Panc1 (cell line): ENCODE data around the gene SLIT3. TPM values are rescaled to one million over a fixed set of nuclear protein-coding genes. Genes with fewer than 3 reads are reported as not detected.

Source experiments
- ATAC-seq: fragments of 200-7000 bp; cut with Tn5 transposase; 2 replicates; pipeline ENCODE4 v1.9.1; 2020; ENCODE audit warnings: mild to moderate bottlenecking, moderate library complexity
- BruUV-seq: library from RNA; stranded (reverse); fragments of 400-500 nt; replicated peaks from 2 replicates; lab custom pipeline; 2021; lab: Mats Ljungman, UMichigan
- CTCF ChIA-PET: fragments of 300-600 bp; sonication (Branson Sonifier 250); formaldehyde crosslinking; loops from one replicate; lab custom pipeline; 2022; ENCODE audit warnings: antibody characterized with exemption; lab: Charles Lee
- POLR2A ChIA-PET: fragments of 300-600 bp; sonication (Branson Sonifier 250); formaldehyde crosslinking; loops from one replicate; lab custom pipeline; 2022; ENCODE audit warnings: antibody characterized with exemption; lab: Charles Lee
- DNase-seq: peaks from one replicate; pipeline ENCODE4 v3.0.0-alpha.2; 2010; ENCODE audit warnings: low read depth, low spot score
- H3K27ac ChIP-seq: 2 replicates; pipeline ENCODE4 v1.5.1; 2011; ENCODE audit warnings: mild to moderate bottlenecking, low read length, inconsistent platforms
- H3K27me3 ChIP-seq: fragments of 200-500 bp; sonication (Bioruptor generic); 2 replicates; pipeline ENCODE4 v1.6.0; 2014; ENCODE audit warnings: low read length, inconsistent platforms; ENCODE audit not compliant: control insufficient read depth, insufficient read depth
- H3K36me3 ChIP-seq: fragments of 200-500 bp; sonication (Bioruptor generic); 2 replicates; pipeline ENCODE4 v1.5.1; 2014; ENCODE audit warnings: inconsistent platforms, mild to moderate bottlenecking, low read length, moderate library complexity; ENCODE audit not compliant: control insufficient read depth, insufficient read depth
- H3K4me1 ChIP-seq: 2 replicates; pipeline ENCODE4 v1.5.1; 2011; ENCODE audit warnings: inconsistent platforms, mild to moderate bottlenecking, low read length, moderate library complexity; ENCODE audit not compliant: control insufficient read depth, insufficient read depth
- H3K4me3 ChIP-seq, 2 experiments: 2 replicates each; pipeline ENCODE4 v1.5.1; 2011 to 2012; ENCODE audit warnings: low read depth in 2 of 2, low read length in 2 of 2, mild to moderate bottlenecking in 2 of 2, inconsistent platforms in 1 of 2, moderate library complexity in 1 of 2
- H3K9me3 ChIP-seq: fragments of 200-500 bp; sonication (Bioruptor generic); 2 replicates; pipeline ENCODE4 v1.5.1; 2014; ENCODE audit warnings: low read depth, mild to moderate bottlenecking, inconsistent platforms, low read length, moderate library complexity; ENCODE audit not compliant: control insufficient read depth, insufficient read depth
- POLR2AphosphoS5 ChIP-seq: IDR thresholded peaks from 2 replicates; pipeline ENCODE4 v1.6.1; 2012; ENCODE audit warnings: mild to moderate bottlenecking, low read depth, low read length, moderate library complexity
- SIN3A ChIP-seq: IDR thresholded peaks from 2 replicates; pipeline ENCODE4 v1.6.1; 2012; ENCODE audit warnings: low read depth, mild to moderate bottlenecking, low read length, moderate library complexity, borderline replicate concordance; ENCODE audit not compliant: insufficient read depth
- TCF7L2 ChIP-seq: IDR thresholded peaks from 2 replicates; pipeline ENCODE4 v1.6.1; 2011; ENCODE audit warnings: mild to moderate bottlenecking, low read depth, low read length, inconsistent platforms
- in situ Hi-C: cut with HindIII; loops from 2 replicates; pipeline ENCODE4 v1.10.0; 2016; ENCODE audit warnings: low sequenced_read_pairs, low pct_unique_long_range_greater_than_20kb
- intact Hi-C: fragments of 100-400 bp; cut with micrococcal nuclease; formaldehyde crosslinking; loops from one replicate; pipeline ENCODE4 v1.10.0; 2022; ENCODE audit not compliant: unreplicated experiment
- total RNA-seq: library from RNA; stranded (reverse); gene quantifications from one replicate; pipeline ENCODE4 v1.2.1, GENCODE V29; 2021; ENCODE audit not compliant: unreplicated experiment
- TF ChIP-seq, protein P1 (sequence below), 2 experiments: IDR thresholded peaks; 2 replicates each; pipeline ENCODE4 v1.6.1; 2011 to 2012; ENCODE audit warnings: low read depth in 2 of 2, control low read depth in 1 of 2, low read length in 1 of 2, mild to moderate bottlenecking in 1 of 2, moderate library complexity in 1 of 2; ENCODE audit not compliant: insufficient read depth in 1 of 2
- TF ChIP-seq, protein P2 (sequence below): fragments of 450-650 bp; IDR thresholded peaks from 2 replicates; pipeline ENCODE4 v1.5.1; 2017; ENCODE audit warnings: mild to moderate bottlenecking

The SLIT3 gene
- total RNA-seq, 1 experiment from 2014 or later, result 26.4 TPM

DNA sequence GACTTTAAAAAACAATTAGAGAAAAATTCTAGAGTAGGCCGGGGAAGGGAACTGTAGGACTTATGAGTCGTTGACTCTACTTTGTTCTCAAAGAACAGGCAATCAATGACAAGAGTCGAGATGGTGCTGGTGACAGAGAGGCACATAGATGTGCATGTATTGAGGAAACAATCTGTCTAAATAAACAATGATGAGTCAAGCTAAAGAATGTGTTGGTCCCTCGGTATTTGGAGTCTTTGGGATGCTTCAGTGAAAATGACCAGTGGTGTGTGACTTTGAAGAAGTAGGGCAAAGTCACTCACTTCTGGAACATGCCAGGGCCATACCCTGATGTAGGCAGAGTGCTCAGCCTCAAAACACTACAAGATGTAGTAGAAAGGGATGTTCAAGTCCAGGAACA is 433.7 kb downstream of the SLIT3 start:
- Histone ChIP-seq H3K9me3 (no peaks in the 10 kb centered on the region), H3K27ac (no peak overlapping the region), H3K4me1 (no peaks in the 10 kb centered on the region), H3K36me3 (no peaks in the 10 kb centered on the region), H3K27me3 (no peaks in the 10 kb centered on the region), H3K4me3 (no peak overlapping the region)
- TF ChIP-seq, protein P1, sequence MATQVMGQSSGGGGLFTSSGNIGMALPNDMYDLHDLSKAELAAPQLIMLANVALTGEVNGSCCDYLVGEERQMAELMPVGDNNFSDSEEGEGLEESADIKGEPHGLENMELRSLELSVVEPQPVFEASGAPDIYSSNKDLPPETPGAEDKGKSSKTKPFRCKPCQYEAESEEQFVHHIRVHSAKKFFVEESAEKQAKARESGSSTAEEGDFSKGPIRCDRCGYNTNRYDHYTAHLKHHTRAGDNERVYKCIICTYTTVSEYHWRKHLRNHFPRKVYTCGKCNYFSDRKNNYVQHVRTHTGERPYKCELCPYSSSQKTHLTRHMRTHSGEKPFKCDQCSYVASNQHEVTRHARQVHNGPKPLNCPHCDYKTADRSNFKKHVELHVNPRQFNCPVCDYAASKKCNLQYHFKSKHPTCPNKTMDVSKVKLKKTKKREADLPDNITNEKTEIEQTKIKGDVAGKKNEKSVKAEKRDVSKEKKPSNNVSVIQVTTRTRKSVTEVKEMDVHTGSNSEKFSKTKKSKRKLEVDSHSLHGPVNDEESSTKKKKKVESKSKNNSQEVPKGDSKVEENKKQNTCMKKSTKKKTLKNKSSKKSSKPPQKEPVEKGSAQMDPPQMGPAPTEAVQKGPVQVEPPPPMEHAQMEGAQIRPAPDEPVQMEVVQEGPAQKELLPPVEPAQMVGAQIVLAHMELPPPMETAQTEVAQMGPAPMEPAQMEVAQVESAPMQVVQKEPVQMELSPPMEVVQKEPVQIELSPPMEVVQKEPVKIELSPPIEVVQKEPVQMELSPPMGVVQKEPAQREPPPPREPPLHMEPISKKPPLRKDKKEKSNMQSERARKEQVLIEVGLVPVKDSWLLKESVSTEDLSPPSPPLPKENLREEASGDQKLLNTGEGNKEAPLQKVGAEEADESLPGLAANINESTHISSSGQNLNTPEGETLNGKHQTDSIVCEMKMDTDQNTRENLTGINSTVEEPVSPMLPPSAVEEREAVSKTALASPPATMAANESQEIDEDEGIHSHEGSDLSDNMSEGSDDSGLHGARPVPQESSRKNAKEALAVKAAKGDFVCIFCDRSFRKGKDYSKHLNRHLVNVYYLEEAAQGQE (IDR thresholded peaks at IDR 0.05; ENCODE audit: insufficient read depth in 1 of 2, low read depth in 2 of 2, low read length in 1 of 2), result no peak
- TF ChIP-seq SIN3A (no peak), TCF7L2 (no peak), POLR2AphosphoS5 (no peak)
- TF ChIP-seq, protein P2, sequence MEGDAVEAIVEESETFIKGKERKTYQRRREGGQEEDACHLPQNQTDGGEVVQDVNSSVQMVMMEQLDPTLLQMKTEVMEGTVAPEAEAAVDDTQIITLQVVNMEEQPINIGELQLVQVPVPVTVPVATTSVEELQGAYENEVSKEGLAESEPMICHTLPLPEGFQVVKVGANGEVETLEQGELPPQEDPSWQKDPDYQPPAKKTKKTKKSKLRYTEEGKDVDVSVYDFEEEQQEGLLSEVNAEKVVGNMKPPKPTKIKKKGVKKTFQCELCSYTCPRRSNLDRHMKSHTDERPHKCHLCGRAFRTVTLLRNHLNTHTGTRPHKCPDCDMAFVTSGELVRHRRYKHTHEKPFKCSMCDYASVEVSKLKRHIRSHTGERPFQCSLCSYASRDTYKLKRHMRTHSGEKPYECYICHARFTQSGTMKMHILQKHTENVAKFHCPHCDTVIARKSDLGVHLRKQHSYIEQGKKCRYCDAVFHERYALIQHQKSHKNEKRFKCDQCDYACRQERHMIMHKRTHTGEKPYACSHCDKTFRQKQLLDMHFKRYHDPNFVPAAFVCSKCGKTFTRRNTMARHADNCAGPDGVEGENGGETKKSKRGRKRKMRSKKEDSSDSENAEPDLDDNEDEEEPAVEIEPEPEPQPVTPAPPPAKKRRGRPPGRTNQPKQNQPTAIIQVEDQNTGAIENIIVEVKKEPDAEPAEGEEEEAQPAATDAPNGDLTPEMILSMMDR, result no peak
- intact Hi-C loops, result no loop called here
- BruUV-seq, result no TSS peak
- no peak for DNase-seq
- no peak for ATAC-seq
- CTCF ChIA-PET, result no interaction called here
- POLR2A ChIA-PET, result no interaction called here
- in situ Hi-C loops, result no loop called here

DNA sequence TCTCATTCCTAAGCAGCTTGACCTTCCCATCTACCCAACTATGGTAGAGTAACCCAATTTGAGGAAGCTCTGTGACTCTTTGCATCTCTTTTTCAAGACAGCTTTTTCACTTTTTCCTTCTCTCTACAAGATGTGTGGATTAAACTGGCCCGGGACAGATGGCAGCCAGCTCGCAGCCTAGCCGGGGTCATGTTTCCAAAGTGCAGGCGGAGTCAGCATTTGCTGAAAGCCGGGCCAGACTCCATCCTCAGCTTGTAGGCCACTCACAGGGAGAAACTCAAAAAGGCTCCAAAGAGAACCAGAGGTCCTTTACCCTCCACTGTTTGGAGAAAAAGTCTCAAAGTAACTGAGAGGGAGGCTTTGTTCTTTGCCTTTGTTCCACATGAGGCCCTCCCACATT is 435.0 kb downstream of the SLIT3 start:
- no peak for ATAC-seq
- in situ Hi-C loops (no loop called here), intact Hi-C loops (no loop called here)
- Histone ChIP-seq H3K4me1 (no peaks in the 10 kb centered on the region), H3K4me3 (no peak overlapping the region), H3K9me3 (no peaks in the 10 kb centered on the region), H3K36me3 (no peaks in the 10 kb centered on the region), H3K27me3 (no peaks in the 10 kb centered on the region), H3K27ac (no peak overlapping the region)
- no TSS peak for BruUV-seq
- ChIA-PET POLR2A (no interaction called here), CTCF (no interaction called here)
- TF ChIP-seq, protein P2, result no peak
- TF ChIP-seq SIN3A, result no peak
- TF ChIP-seq POLR2AphosphoS5, result no peak
- TF ChIP-seq, protein P1 (IDR thresholded peaks at IDR 0.05; ENCODE audit: insufficient read depth in 1 of 2, low read depth in 2 of 2, low read length in 1 of 2), result no peak
- no peak for TF ChIP-seq TCF7L2
- no peak for DNase-seq
